Mucosa of descending colon (tissue), 3 donors: ENCODE results near the gene ATAD3B. TPM values are rescaled to one million over a fixed set of nuclear protein-coding genes. Genes with fewer than 3 reads are reported as not detected.
"Not testable (repeated sequence)": the region's sequence is repeated elsewhere in the genome, so short reads cannot be mapped to it uniquely, and the experiment has no call there.

ENCODE experiments used
- ATAC-seq: fragments of 200-7000 bp; cut with Tn5 transposase; one replicate; pipeline ENCODE4 v1.9.1; 2020; ENCODE audit warnings: mild to moderate bottlenecking, moderate library complexity
- DNase-seq, 3 donors: peaks; one replicate each; pipeline ENCODE4 v3.0.0-alpha.2; 2020
- H3K36me3 ChIP-seq: fragments of 200-600 bp; one replicate; pipeline ENCODE4 v1.8.0; 2021; ENCODE audit warnings: low read depth, mild to moderate bottlenecking
- H3K4me1 ChIP-seq: fragments of 200-600 bp; one replicate; pipeline ENCODE4 v1.8.0; 2021; ENCODE audit warnings: low read depth, mild to moderate bottlenecking
- H3K4me3 ChIP-seq: fragments of 200-600 bp; one replicate; pipeline ENCODE4 v1.8.0; 2021; ENCODE audit warnings: mild to moderate bottlenecking
- H3K9me3 ChIP-seq: fragments of 200-600 bp; one replicate; pipeline ENCODE4 v1.8.0; 2021; ENCODE audit warnings: mild to moderate bottlenecking
- intact Hi-C, 2 donors: fragments of 100-400 bp; cut with DNase I in 1 of 2; cut with micrococcal nuclease in 1 of 2; formaldehyde crosslinking; loops; one replicate each; pipeline versions ENCODE4 v1.11.0 to v1.11.1; 2022; cut with DNase I, micrococcal nuclease
- total RNA-seq, 3 donors: library from RNA; stranded (reverse); fragmentation: NEBNext Ultra II Directional in 2 of 3; extraction: Animal tissue kit (Norgen Biotek cat#: 25700) in 2 of 3; gene quantifications; one replicate each; pipeline versions ENCODE4 v1.2.1 to v1.2.4, GENCODE V29; 2021 to 2023
- TF ChIP-seq, protein P1 (sequence below): fragments of 200-600 bp; IDR thresholded peaks from one replicate; pipeline ENCODE4 v1.8.0; 2022; ENCODE audit warnings: antibody characterized with exemption, mild to moderate bottlenecking
- donor health status: DM: no; HTN: no; CAD: no; lungs with moderate emphysema.
- donor health status: DM: no; HTN: no; CAD: no.
- donor health status: DM: no; HTN: yes; CAD: no.

Gene ATAD3B
- total RNA-seq, 3 donors from 2014 or later, result 22.8 to 30.9 (median 25.4) TPM

DNA sequence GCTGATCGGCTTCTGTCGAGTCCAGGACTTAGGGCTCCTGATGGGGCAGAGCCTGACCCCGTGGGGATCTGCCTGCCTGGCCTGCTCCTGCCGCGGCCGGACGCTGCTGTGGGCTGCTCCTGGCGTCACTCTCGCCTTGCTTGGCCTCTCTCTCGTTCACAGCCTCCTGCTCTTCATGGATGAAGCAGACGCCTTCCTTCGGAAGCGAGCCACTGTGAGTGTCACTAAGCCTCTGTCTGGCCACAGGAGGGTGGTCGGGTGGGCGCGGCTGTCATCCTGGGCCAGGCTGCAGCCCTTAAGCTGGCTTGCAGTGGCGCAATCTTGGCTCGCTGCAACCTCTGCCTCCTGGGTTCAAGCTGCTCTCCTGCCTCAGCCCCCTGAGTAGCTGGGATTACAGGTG, 16.1 kb downstream of the ATAD3B start:
- no peaks in the 10 kb centered on the region for H3K36me3 ChIP-seq

DNA sequence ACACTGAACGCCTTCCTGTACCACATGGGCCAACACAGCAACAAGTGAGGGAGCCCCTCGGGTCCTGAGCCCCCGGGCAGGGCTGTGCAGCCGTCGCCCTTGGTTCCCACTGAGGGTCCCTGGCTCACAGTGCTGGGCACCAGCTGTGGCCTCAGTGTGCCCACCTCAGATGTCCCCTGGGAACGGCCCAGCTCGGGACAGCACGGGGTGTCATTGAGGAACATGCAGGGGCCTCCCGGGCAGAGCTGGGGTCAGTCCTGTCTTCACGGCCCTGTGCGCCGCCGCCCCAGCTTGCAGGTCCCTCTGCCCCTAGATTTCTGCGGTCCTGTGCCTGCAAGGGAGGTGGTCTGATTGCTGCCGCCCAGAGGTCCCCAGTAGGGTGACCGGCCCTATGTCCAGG, 17.7 kb downstream of the ATAD3B start:
- Histone ChIP-seq H3K36me3 (no peaks in the 10 kb centered on the region), H3K9me3 (peaks cover 13% of the 10 kb centered on the region), H3K4me1 (no peaks in the 10 kb centered on the region), H3K4me3 (no peak overlapping the region)
- no peak for DNase-seq
- intact Hi-C loops, result no loop called here
- TF ChIP-seq, protein P1, sequence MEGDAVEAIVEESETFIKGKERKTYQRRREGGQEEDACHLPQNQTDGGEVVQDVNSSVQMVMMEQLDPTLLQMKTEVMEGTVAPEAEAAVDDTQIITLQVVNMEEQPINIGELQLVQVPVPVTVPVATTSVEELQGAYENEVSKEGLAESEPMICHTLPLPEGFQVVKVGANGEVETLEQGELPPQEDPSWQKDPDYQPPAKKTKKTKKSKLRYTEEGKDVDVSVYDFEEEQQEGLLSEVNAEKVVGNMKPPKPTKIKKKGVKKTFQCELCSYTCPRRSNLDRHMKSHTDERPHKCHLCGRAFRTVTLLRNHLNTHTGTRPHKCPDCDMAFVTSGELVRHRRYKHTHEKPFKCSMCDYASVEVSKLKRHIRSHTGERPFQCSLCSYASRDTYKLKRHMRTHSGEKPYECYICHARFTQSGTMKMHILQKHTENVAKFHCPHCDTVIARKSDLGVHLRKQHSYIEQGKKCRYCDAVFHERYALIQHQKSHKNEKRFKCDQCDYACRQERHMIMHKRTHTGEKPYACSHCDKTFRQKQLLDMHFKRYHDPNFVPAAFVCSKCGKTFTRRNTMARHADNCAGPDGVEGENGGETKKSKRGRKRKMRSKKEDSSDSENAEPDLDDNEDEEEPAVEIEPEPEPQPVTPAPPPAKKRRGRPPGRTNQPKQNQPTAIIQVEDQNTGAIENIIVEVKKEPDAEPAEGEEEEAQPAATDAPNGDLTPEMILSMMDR, result no peak
- ATAC-seq, result no peak

More for the DNA sequence above, 16.1 kb downstream of the ATAD3B start:
- ATAC-seq (no peak), DNase-seq (no peak)
- intact Hi-C loops, result no loop called here
- peaks cover under 1% of the 10 kb centered on the region for H3K9me3 ChIP-seq
- no peak overlapping the region for H3K4me3 ChIP-seq
- TF ChIP-seq, protein P1, result no peak
- no peaks in the 10 kb centered on the region for H3K4me1 ChIP-seq

DNA sequence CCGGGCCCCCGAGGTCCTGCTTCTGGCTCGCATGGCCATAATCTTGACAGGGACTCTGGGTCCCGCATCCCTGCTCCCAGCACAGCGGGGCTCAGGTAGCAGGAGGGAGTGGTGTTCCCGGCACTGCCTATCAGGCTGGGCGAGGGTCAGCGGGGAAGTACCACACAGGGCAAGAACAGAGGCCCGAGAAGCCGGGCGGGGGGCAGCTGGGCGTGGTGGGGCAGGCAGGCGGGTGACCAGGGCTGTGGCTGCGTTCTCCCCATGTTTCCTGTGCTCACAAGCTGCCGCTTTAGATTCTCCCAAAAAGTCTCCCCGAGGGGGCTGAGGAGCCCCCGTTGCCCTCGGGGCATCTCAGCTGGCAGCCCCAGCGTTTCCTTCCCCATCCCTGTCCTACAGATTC, 18.3 kb downstream of the ATAD3B start:
- intact Hi-C loops, result no loop called here

DNA sequence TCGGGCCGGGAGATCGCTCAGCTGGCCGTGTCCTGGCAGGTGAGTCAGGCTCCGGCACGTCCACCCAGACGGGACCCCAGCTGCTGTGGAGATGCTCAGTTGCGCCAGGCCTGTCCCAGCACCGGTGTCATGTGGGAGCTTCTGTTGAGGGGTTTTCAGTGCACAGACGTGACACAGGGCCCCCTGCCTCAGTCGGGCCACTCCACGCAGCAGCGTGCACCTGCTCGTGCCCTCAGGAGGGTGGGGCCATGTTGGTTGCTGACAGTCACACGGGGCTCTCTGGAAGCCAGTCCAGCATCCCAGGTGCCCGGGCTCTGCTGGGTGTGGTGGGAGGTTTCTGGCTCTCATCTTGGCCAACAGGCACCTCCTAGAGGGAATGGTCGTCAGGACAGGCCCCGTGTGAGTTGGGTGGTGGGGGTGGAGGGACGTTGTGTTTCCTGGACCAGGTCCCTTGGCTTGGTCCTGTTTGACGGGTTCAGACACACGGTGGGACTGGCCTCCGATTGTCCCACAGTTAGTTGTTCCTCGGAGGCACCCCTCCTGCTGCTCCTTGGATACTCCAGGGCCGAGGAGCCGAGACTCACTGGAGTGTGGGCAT, 19.2 kb downstream of the ATAD3B start:
- no peaks in the 10 kb centered on the region for H3K36me3 ChIP-seq
- TF ChIP-seq, protein P1, result no peak

More for the DNA sequence above, 18.3 kb downstream of the ATAD3B start:
- Histone ChIP-seq H3K4me1 (no peaks in the 10 kb centered on the region), H3K4me3 (no peak overlapping the region), H3K9me3 (peaks cover 13% of the 10 kb centered on the region), H3K36me3 (no peaks in the 10 kb centered on the region)
- TF ChIP-seq, protein P1, result no peak
- DNase-seq (no peak), ATAC-seq (no peak)

DNA sequence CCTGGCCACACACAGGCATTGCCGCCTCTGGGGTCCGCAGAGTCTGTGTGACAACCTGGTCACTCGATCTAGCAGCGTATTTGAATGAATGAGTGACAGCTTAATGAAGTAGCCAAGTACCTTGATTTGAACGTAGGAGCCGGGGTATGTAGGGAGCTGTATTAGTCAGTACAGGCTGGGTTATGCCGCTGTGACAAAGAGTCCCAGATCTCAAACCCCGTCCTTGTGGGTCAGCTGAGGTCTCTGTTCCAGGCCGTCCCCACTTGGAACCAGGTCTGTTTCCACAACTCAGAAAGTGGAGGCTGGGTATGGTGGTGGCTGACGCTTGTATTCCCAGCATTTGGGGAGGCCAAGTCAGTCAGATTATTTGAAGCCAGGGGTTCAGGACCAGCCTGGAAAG, 20.0 kb downstream of the ATAD3B start:
- no peaks in the 10 kb centered on the region for H3K36me3 ChIP-seq
- TF ChIP-seq, protein P1, result no peak

More for the DNA sequence above, 19.2 kb downstream of the ATAD3B start:
- Histone ChIP-seq H3K4me1 (no peaks in the 10 kb centered on the region), H3K9me3 (peaks cover 13% of the 10 kb centered on the region), H3K4me3 (no peak overlapping the region)
- no peak for DNase-seq
- intact Hi-C loops, result no loop called here
- no peak for ATAC-seq

DNA sequence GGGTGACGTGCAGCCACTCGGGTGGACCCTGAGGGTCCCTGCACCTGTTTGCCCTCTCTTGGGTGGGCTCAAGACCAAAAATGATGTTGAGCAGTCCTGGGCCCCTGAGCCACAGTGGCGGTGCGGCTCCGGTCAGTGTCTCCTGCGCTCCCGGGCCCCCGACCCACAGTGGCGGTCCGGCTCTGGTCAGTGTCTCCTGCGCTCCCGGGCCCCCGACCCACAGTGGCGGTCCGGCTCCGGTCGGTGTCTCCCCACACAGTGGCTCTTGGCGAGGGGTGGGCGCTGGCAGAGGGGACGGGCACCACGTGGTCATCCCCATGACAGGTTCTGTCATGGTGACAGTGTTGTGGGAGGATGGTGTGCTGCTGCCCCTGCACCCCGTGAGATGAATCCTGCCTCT, 22.7 kb downstream of the ATAD3B start:
- peaks cover 13% of the 10 kb centered on the region for H3K9me3 ChIP-seq
- intact Hi-C loops, H3K36me3 ChIP-seq, H3K4me1 ChIP-seq, H3K4me3 ChIP-seq, DNase-seq, ATAC-seq: not testable (repeated sequence)

More for the DNA sequence above, 20.0 kb downstream of the ATAD3B start:
- no peak for ATAC-seq
- Histone ChIP-seq H3K4me3 (no peak overlapping the region), H3K9me3 (peaks cover 13% of the 10 kb centered on the region), H3K4me1 (no peaks in the 10 kb centered on the region)
- DNase-seq, result no peak
- intact Hi-C loops, result no loop called here

DNA sequence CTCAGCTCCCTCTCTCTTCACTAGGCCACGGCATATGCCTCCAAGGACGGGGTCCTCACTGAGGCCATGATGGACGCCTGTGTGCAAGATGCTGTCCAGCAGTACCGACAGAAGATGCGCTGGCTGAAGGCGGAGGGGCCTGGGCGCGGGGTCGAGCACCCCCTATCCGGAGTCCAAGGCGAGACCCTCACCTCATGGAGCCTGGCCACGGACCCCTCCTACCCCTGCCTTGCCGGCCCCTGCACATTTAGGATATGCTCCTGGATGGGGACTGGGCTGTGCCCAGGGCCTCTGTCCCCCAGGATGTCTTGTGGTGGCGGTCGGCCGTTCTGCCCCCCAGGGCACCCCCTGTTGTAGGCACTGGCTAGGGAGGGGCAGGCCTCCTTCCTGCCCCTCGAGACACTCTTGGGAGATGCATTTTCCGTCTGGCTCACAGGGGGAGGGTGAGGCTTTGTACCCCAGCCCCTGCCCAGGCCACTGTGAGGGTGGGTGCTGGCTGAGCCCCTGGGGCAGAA, 24.0 kb downstream of the ATAD3B start:
- H3K4me1 ChIP-seq, intact Hi-C loops, H3K4me3 ChIP-seq, DNase-seq, H3K36me3 ChIP-seq, ATAC-seq: not testable (repeated sequence)
- H3K9me3 ChIP-seq, result peaks cover 13% of the 10 kb centered on the region
